NT2/D1 (cell line): ENCODE data around the gene ATP8B4.

Experiments used
- SUZ12 ChIP-seq: IDR thresholded peaks from 2 replicates; pipeline ENCODE4 v1.6.1; 2011; ENCODE audit not compliant: insufficient read length, insufficient read depth; ENCODE audit errors: extremely low read depth
- YY1 ChIP-seq: IDR thresholded peaks from 2 replicates; pipeline ENCODE4 v1.6.1; 2011; ENCODE audit not compliant: insufficient read length, insufficient read depth
- ZNF274 ChIP-seq: IDR thresholded peaks from 2 replicates; pipeline ENCODE4 v1.6.1; 2011; ENCODE audit warnings: mild to moderate bottlenecking, low read depth, low read length

GRCh38 chr15:50140098-50140497 is 21.1 kb upstream of the ATP8B4 start:
- TF ChIP-seq YY1 = no peak
- no peak for TF ChIP-seq SUZ12
- no peak for TF ChIP-seq ZNF274
